ENCODE results near the gene ALG12. TPM values are rescaled to one million over a fixed set of nuclear protein-coding genes. Genes with fewer than 3 reads are reported as not detected.

ALG12 gene
- total and polyA plus RNA-seq, 2 donors from 2014 or later = 27.2 to 28.4 TPM

GRCh38 chr22:49905465-49905864 lies 12.8 kb downstream of the ALG12 start:
- Histone ChIP-seq H3K9ac (ENCODE audit: low read length in 3 of 3) (no peak overlapping the region), H3K4me3 (ENCODE audit: low read length in 3 of 3) (no peak overlapping the region), H3K4me1 (ENCODE audit: control insufficient read depth in 2 of 3, insufficient read depth in 2 of 3, low read depth in 1 of 3, low read length in 3 of 3) (peaks cover 0 to 3% (median 0%) of the 10 kb centered on the region in 3 donors), H3K27me3 (ENCODE audit: control insufficient read depth, insufficient read depth, low read length) (no peaks in the 10 kb centered on the region), H3K36me3 (ENCODE audit: control insufficient read depth in 2 of 3, insufficient read depth in 3 of 3, low read length in 3 of 3) (peaks cover 16 to 33% (median 27%) of the 10 kb centered on the region in 3 donors), H3K27ac (ENCODE audit: low read depth in 2 of 2, low read length in 2 of 2) (no peak overlapping the region), H3K9me3 (ENCODE audit: control insufficient read depth in 2 of 3, insufficient read depth in 1 of 3, low read length in 3 of 3) (peaks cover 0 to 4% (median 0%) of the 10 kb centered on the region in 3 donors)
- no peak for TF ChIP-seq CTCF (IDR thresholded peaks at IDR 0.05; ENCODE audit: borderline replicate concordance, extremely low read depth, insufficient read depth)
- peak in 1 of 5 donors; percentile 52 for DNase-seq
- FAIRE-seq = no peak
- intact Hi-C loops (cut with DNase I) = no loop called here

- peaks cover 16 to 38% (median 30%) of the 10 kb centered on the region in 3 donors for H3K36me3 ChIP-seq (ENCODE audit: control insufficient read depth in 2 of 3, insufficient read depth in 3 of 3, low read length in 3 of 3)
- FAIRE-seq (no peak), DNase-seq (peak in 1 of 5 donors; percentile 54)
- no peak overlapping the region for H3K27ac ChIP-seq (ENCODE audit: low read depth in 2 of 2, low read length in 2 of 2)
- H3K9me3 ChIP-seq (ENCODE audit: control insufficient read depth in 2 of 3, insufficient read depth in 1 of 3, low read length in 3 of 3) = peaks cover 0 to 4% (median 0%) of the 10 kb centered on the region in 3 donors
- no peak overlapping the region for H3K4me3 ChIP-seq (ENCODE audit: low read length in 3 of 3)
- peaks cover 0 to 3% (median 0%) of the 10 kb centered on the region in 3 donors for H3K4me1 ChIP-seq (ENCODE audit: control insufficient read depth in 2 of 3, insufficient read depth in 2 of 3, low read depth in 1 of 3, low read length in 3 of 3)
- H3K27me3 ChIP-seq (ENCODE audit: control insufficient read depth, insufficient read depth, low read length) = no peaks in the 10 kb centered on the region
- TF ChIP-seq CTCF (IDR thresholded peaks at IDR 0.05; ENCODE audit: borderline replicate concordance, extremely low read depth, insufficient read depth) = no peak
- H3K9ac ChIP-seq (ENCODE audit: low read length in 3 of 3) = no peak overlapping the region
- intact Hi-C loops (cut with DNase I) = no loop called here
Observed at GRCh38 chr22:49904040-49904369, 14.2 kb downstream of the ALG12 start.

GRCh38 chr22:49903322-49904039 lies 14.8 kb downstream of the ALG12 start:
- H3K27me3 ChIP-seq (ENCODE audit: control insufficient read depth, insufficient read depth, low read length) = no peaks in the 10 kb centered on the region
- H3K9ac ChIP-seq (ENCODE audit: low read length in 3 of 3) = no peak overlapping the region
- no peak for TF ChIP-seq CTCF (IDR thresholded peaks at IDR 0.05; ENCODE audit: borderline replicate concordance, extremely low read depth, insufficient read depth)
- no peak overlapping the region for H3K4me3 ChIP-seq (ENCODE audit: low read length in 3 of 3)
- FAIRE-seq = no peak
- intact Hi-C loops (cut with DNase I) = no loop called here
- H3K9me3 ChIP-seq (ENCODE audit: control insufficient read depth in 2 of 3, insufficient read depth in 1 of 3, low read length in 3 of 3) = peaks cover 0 to 4% (median 0%) of the 10 kb centered on the region in 3 donors
- peaks cover 0 to 3% (median 0%) of the 10 kb centered on the region in 3 donors for H3K4me1 ChIP-seq (ENCODE audit: control insufficient read depth in 2 of 3, insufficient read depth in 2 of 3, low read depth in 1 of 3, low read length in 3 of 3)
- H3K27ac ChIP-seq (ENCODE audit: low read depth in 2 of 2, low read length in 2 of 2) = no peak overlapping the region
- peaks cover 16 to 38% (median 30%) of the 10 kb centered on the region in 3 donors for H3K36me3 ChIP-seq (ENCODE audit: control insufficient read depth in 2 of 3, insufficient read depth in 3 of 3, low read length in 3 of 3)
- peak in 1 of 5 donors; percentile 63 for DNase-seq
